Lung (tissue), 12 donors: Measurements from ENCODE around the gene AMIGO2. TPM values are rescaled to one million over a fixed set of nuclear protein-coding genes. Genes with fewer than 3 reads are reported as not detected.
"Not testable (repeated sequence)": the region's sequence is repeated elsewhere in the genome, so short reads cannot be mapped to it uniquely, and the experiment has no call there.

Source experiments
- ATAC-seq: fragments of 200-7000 bp; cut with Tn5 transposase; one replicate; pipeline ENCODE4 v1.9.1; 2020; ENCODE audit warnings: moderate number of reproducible peaks; ENCODE audit not compliant: insufficient read depth, low FRiP score
- DNase-seq, 3 donors: peaks; one replicate each; pipeline ENCODE4 v3.0.0-alpha.2; 2013 to 2017
- H3K27ac ChIP-seq, 2 donors: one replicate each; pipeline ENCODE4 v1.5.1; 2013; ENCODE audit warnings: mild to moderate bottlenecking in 2 of 2, moderate library complexity in 2 of 2, control low read depth in 1 of 2, inconsistent platforms in 1 of 2, low read depth in 1 of 2, low read length in 1 of 2
- H3K27me3 ChIP-seq, 3 donors: one replicate each; pipeline ENCODE4 v1.5.1; 2013; ENCODE audit warnings: low read length in 2 of 3; ENCODE audit not compliant: control insufficient read depth in 3 of 3, insufficient read depth in 3 of 3
- H3K36me3 ChIP-seq, 4 donors: one replicate each; pipeline ENCODE4 v1.5.1; 2013; ENCODE audit warnings: low read length in 4 of 4, mild to moderate bottlenecking in 1 of 4, moderate library complexity in 1 of 4; ENCODE audit not compliant: control insufficient read depth in 4 of 4, insufficient read depth in 4 of 4
- H3K4me1 ChIP-seq, 5 donors: one replicate each; pipeline ENCODE4 v1.5.1; 2013; ENCODE audit warnings: low read length in 5 of 5, mild to moderate bottlenecking in 2 of 5, moderate library complexity in 1 of 5; ENCODE audit not compliant: control insufficient read depth in 5 of 5, insufficient read depth in 5 of 5
- H3K4me3 ChIP-seq: one replicate; pipeline ENCODE4 v1.5.1; 2013; ENCODE audit warnings: mild to moderate bottlenecking, control low read depth, moderate library complexity
- H3K9ac ChIP-seq, 2 donors: one replicate each; pipeline ENCODE4 v1.5.1; 2013; ENCODE audit warnings: low read length in 2 of 2, control low read depth in 1 of 2; ENCODE audit not compliant: insufficient read depth in 1 of 2
- H3K9me3 ChIP-seq, 4 donors: one replicate each; pipeline ENCODE4 v1.5.1; 2013; ENCODE audit warnings: low read length in 3 of 4, mild to moderate bottlenecking in 1 of 4, moderate library complexity in 1 of 4; ENCODE audit not compliant: control insufficient read depth in 4 of 4, insufficient read depth in 3 of 4
- CTCF ChIP-seq: IDR thresholded peaks from 2 replicates; pipeline ENCODE4 v1.5.1; 2012; ENCODE audit warnings: mild to moderate bottlenecking; ENCODE audit errors: control extremely low read depth, extremely low read depth
- WGBS, 2 donors: extraction: QIAGEN DNeasy Blood & Tissue Kit; methylation state at CpG; one replicate each; pipeline ENCODE4 v1.1.7; 2013; 5-methylcytosine and 5-hydroxymethylcytosine counted together
- polyA plus RNA-seq, 2 donors: library from polyadenylated mRNA; stranded (reverse); fragments of 200-250 nt; gene quantifications; one replicate each; pipeline ENCODE4 v1.2.1, GENCODE V29; 2013
- total RNA-seq, 2 donors: library from RNA; depleted of rRNA in 1 of 2; stranded (reverse); fragments of >200 nt in 1 of 2; gene quantifications; one replicate each; pipeline ENCODE4 v1.2.1, GENCODE V29; 2014 to 2021
- donor health status: control.
- donor health status: control.
- donor health status: Bipolar disorder and iron deficiency.
- donor health status: healthy.
- donor health status: DM: yes; HTN: yes; CAD: no.

AMIGO2 gene
- total and polyA plus RNA-seq, 4 donors, result 5.7 to 17.7 (median 7.8) TPM

GRCh38 chr12:47054659-47055058, 25.1 kb downstream of the AMIGO2 start:
- WGBS, 2 donors, result 86 to 90% methylated on average over 4 of the region's 4 CpGs
- Histone ChIP-seq H3K4me1 (no peaks in the 10 kb centered on the region), H3K36me3 (no peaks in the 10 kb centered on the region), H3K27me3 (no peaks in the 10 kb centered on the region), H3K27ac (no peak overlapping the region), H3K4me3 (no peak overlapping the region), H3K9ac (no peak overlapping the region), H3K9me3 (peaks cover 0 to 9% (median 3%) of the 10 kb centered on the region in 4 donors)
- TF ChIP-seq CTCF, result no peak
- DNase-seq, result no peak
- ATAC-seq, result no peak

- no peak for TF ChIP-seq CTCF
- ATAC-seq, result no peak
- no peak overlapping the region for H3K27ac ChIP-seq
- H3K4me3 ChIP-seq, result no peak overlapping the region
- no peak for DNase-seq
- no peaks in the 10 kb centered on the region for H3K27me3 ChIP-seq
- H3K9me3 ChIP-seq, result peaks cover 0 to 9% (median 3%) of the 10 kb centered on the region in 4 donors
- no peaks in the 10 kb centered on the region for H3K36me3 ChIP-seq
- H3K9ac ChIP-seq, result no peak overlapping the region
- no peaks in the 10 kb centered on the region for H3K4me1 ChIP-seq
These were observed 25.8 kb downstream of the AMIGO2 start for GRCh38 chr12:47053961-47054360.

- TF ChIP-seq CTCF, result no peak
- no peak for ATAC-seq
- no peak overlapping the region for H3K27ac ChIP-seq
- no peaks in the 10 kb centered on the region for H3K4me1 ChIP-seq
- H3K9me3 ChIP-seq, result peaks cover 0 to 9% (median 3%) of the 10 kb centered on the region in 4 donors
- no peak for DNase-seq
- no peak overlapping the region for H3K4me3 ChIP-seq
- 74 to 98% methylated on average over 2 of the region's 2 CpGs for WGBS, 2 donors
- no peaks in the 10 kb centered on the region for H3K27me3 ChIP-seq
- H3K9ac ChIP-seq, result no peak overlapping the region
- H3K36me3 ChIP-seq, result no peaks in the 10 kb centered on the region
These were observed 27.5 kb downstream of the AMIGO2 start for GRCh38 chr12:47052274-47052673.

GRCh38 chr12:47051291-47051690, 28.5 kb downstream of the AMIGO2 start:
- H3K27me3 ChIP-seq, H3K4me3 ChIP-seq, H3K4me1 ChIP-seq, H3K9ac ChIP-seq, DNase-seq, H3K9me3 ChIP-seq, H3K27ac ChIP-seq, ATAC-seq, H3K36me3 ChIP-seq: not testable (repeated sequence)
- 82 to 92% methylated on average over 3 of the region's 3 CpGs for WGBS, 2 donors
